Gastroesophageal sphincter (tissue), 4 donors: ENCODE measurements around the gene TBL1XR1. TPM values are rescaled to one million over a fixed set of nuclear protein-coding genes. Genes with fewer than 3 reads are reported as not detected.
A peak's percentile ranks its signal among the peaks of the same experiment; 100 is the strongest.

Experiments
- ATAC-seq: fragments of 150-250 bp; one replicate; pipeline ENCODE4 v1.9.1; 2016; ENCODE audit warnings: mild to moderate bottlenecking, moderate library complexity
- H3K27ac ChIP-seq, 4 donors: fragments of 200-600 bp; sonication (generic) in 3 of 4; 1 replicate in 3 of 4; 2 replicates in 1 of 4; pipeline ENCODE4 v1.5.1; 2016 to 2019
- H3K27me3 ChIP-seq: fragments of 200-600 bp; sonication (generic); one replicate; pipeline ENCODE4 v1.5.1; 2019
- H3K36me3 ChIP-seq, 2 donors: fragments of 200-600 bp; sonication (generic); one replicate each; pipeline ENCODE4 v1.5.1; 2019; ENCODE audit warnings: control low read depth in 1 of 2
- H3K4me1 ChIP-seq, 3 donors: fragments of 200-600 bp; sonication (generic); 1 replicate in 2 of 3; 2 replicates in 1 of 3; pipeline ENCODE4 v1.5.1; 2016 to 2019; ENCODE audit warnings: control low read depth in 2 of 3
- H3K4me3 ChIP-seq, 2 donors: fragments of 200-600 bp; sonication (generic); one replicate each; pipeline ENCODE4 v1.5.1; 2019; ENCODE audit warnings: mild to moderate bottlenecking in 1 of 2, moderate library complexity in 1 of 2
- H3K9me3 ChIP-seq, 3 donors: fragments of 200-600 bp; sonication (generic); one replicate each; pipeline ENCODE4 v1.5.1; 2017 to 2019; ENCODE audit warnings: control low read depth in 2 of 3
- CTCF ChIP-seq, 4 experiments: fragments of 200-600 bp in 2 of 4; fragments of 450-650 bp in 2 of 4; sonication (generic) in 1 of 4; IDR thresholded peaks; one replicate each; pipeline ENCODE4 v1.5.1; 2017 to 2019; ENCODE audit warnings: antibody characterized with exemption in 4 of 4, mild to moderate bottlenecking in 2 of 4, moderate library complexity in 2 of 4
- EP300 ChIP-seq: sonication (generic); formaldehyde crosslinking; IDR thresholded peaks from one replicate; pipeline ENCODE4 v1.6.1; 2017; ENCODE audit warnings: antibody characterized with exemption, mild to moderate bottlenecking
- POLR2A ChIP-seq, 2 donors: fragments of 450-650 bp; IDR thresholded peaks; one replicate each; pipeline ENCODE4 v1.6.1; 2017; ENCODE audit warnings: antibody characterized with exemption in 2 of 2, mild to moderate bottlenecking in 2 of 2, moderate library complexity in 1 of 2
- POLR2AphosphoS5 ChIP-seq: sonication (generic); formaldehyde crosslinking; IDR thresholded peaks from one replicate; pipeline ENCODE4 v1.6.1; 2017; ENCODE audit warnings: antibody characterized with exemption
- WGBS, 2 donors: methylation state at CpG; one replicate each; pipeline ENCODE4 v1.1.5; 2018; ENCODE audit warnings: low coverage in 1 of 2; 5-methylcytosine and 5-hydroxymethylcytosine counted together
- total RNA-seq, 4 donors: library from RNA; depleted of rRNA; stranded (reverse); fragments of >200 nt; gene quantifications; one replicate each; pipeline ENCODE4 v1.1.0, GENCODE V29; 2016

Gene TBL1XR1
- total RNA-seq, 4 donors from 2014 or later, result 91.1 to 126 (median 97.4) TPM

GRCh38 chr3:177135841-177136492 lies 61.3 kb downstream of the TBL1XR1 start:
- Histone ChIP-seq H3K27me3 (no peaks in the 10 kb centered on the region), H3K36me3 (no peaks in the 10 kb centered on the region), H3K4me3 (no peak overlapping the region), H3K27ac (no peak overlapping the region), H3K9me3 (no peaks in the 10 kb centered on the region), H3K4me1 (peaks cover 0 to 57% (median 5%) of the 10 kb centered on the region in 3 donors)
- 80 to 83% methylated on average over 4 to 10 of the region's 10 CpGs for WGBS, 2 donors
- ATAC-seq, result no peak
- no peak for TF ChIP-seq POLR2AphosphoS5
- no peak for TF ChIP-seq EP300
- no peak for TF ChIP-seq CTCF (IDR thresholded peaks at IDR 0.05)
- no peak for TF ChIP-seq POLR2A (IDR thresholded peaks at IDR 0.05)

- TF ChIP-seq CTCF (IDR thresholded peaks at IDR 0.05), result no peak
- no peak for TF ChIP-seq POLR2AphosphoS5
- no peak for TF ChIP-seq EP300
- no peak for TF ChIP-seq POLR2A (IDR thresholded peaks at IDR 0.05)
- Histone ChIP-seq H3K27me3 (no peaks in the 10 kb centered on the region), H3K36me3 (no peaks in the 10 kb centered on the region), H3K4me1 (peaks cover 0 to 57% (median 5%) of the 10 kb centered on the region in 3 donors), H3K27ac (no peak overlapping the region), H3K4me3 (no peak overlapping the region), H3K9me3 (no peaks in the 10 kb centered on the region)
- 92 to 100% methylated on average over 1 to 8 of the region's 8 CpGs for WGBS, 2 donors
- ATAC-seq, result no peak
These were observed 62.5 kb downstream of the TBL1XR1 start for GRCh38 chr3:177134816-177135210.

GRCh38 chr3:177133860-177134815 lies 63.1 kb downstream of the TBL1XR1 start:
- Histone ChIP-seq H3K4me3 (no peak overlapping the region), H3K36me3 (no peaks in the 10 kb centered on the region), H3K9me3 (no peaks in the 10 kb centered on the region), H3K27ac (no peak overlapping the region), H3K27me3 (no peaks in the 10 kb centered on the region), H3K4me1 (peaks cover 0 to 55% (median 5%) of the 10 kb centered on the region in 3 donors)
- TF ChIP-seq POLR2A (IDR thresholded peaks at IDR 0.05) (no peak), EP300 (no peak), POLR2AphosphoS5 (no peak), CTCF (IDR thresholded peaks at IDR 0.05) (no peak)
- peak; percentile 62 for ATAC-seq
- 50 to 68% methylated on average over 8 of the region's 8 CpGs for WGBS, 2 donors

GRCh38 chr3:177131927-177132636 lies 65.2 kb downstream of the TBL1XR1 start:
- peaks cover 0 to 59% (median 5%) of the 10 kb centered on the region in 3 donors for H3K4me1 ChIP-seq
- WGBS, 2 donors, result 59 to 65% methylated on average over 5 to 6 of the region's 6 CpGs
- no peak overlapping the region for H3K4me3 ChIP-seq
- H3K36me3 ChIP-seq, result no peaks in the 10 kb centered on the region
- peak overlapping the region in 1 of 4 donors; percentile 6 for H3K27ac ChIP-seq
- H3K27me3 ChIP-seq, result no peaks in the 10 kb centered on the region
- no peak for ATAC-seq
- no peaks in the 10 kb centered on the region for H3K9me3 ChIP-seq
- TF ChIP-seq EP300, result no peak
- no peak for TF ChIP-seq POLR2A (IDR thresholded peaks at IDR 0.05)
- TF ChIP-seq CTCF (IDR thresholded peaks at IDR 0.05), result no peak
